Uterus (tissue), 2 donors: Measurements from ENCODE around the gene CDKN2C.

Experiments used
- CTCF ChIP-seq, 4 experiments: fragments of 200-600 bp in 2 of 4; fragments of 450-650 bp in 2 of 4; sonication (generic) in 2 of 4; IDR thresholded peaks; one replicate each; pipeline ENCODE4 v1.5.1; 2016 to 2019; ENCODE audit warnings: antibody characterized with exemption in 4 of 4, mild to moderate bottlenecking in 2 of 4, moderate library complexity in 1 of 4
- POLR2A ChIP-seq, 2 donors: fragments of 450-650 bp; IDR thresholded peaks; one replicate each; pipeline ENCODE4 v1.6.1; 2016; ENCODE audit warnings: antibody characterized with exemption in 2 of 2, mild to moderate bottlenecking in 1 of 2, moderate library complexity in 1 of 2

GRCh38 chr1:51014878-51015277 is 44.8 kb downstream of the CDKN2C start:
- no peak for TF ChIP-seq POLR2A (IDR thresholded peaks at IDR 0.05)
- TF ChIP-seq CTCF (IDR thresholded peaks at IDR 0.05), result no peak
